Colon (tissue), 2 donors: Measurements from ENCODE around the gene TRIM10.
"Not testable (repeated sequence)": the region's sequence is repeated elsewhere in the genome, so short reads cannot be mapped to it uniquely, and the experiment has no call there.

Experiments used
- FAIRE-seq: peaks from 2 replicates; lab custom pipeline; 2012; peaks lifted over from hg19 to GRCh38; lab: Jason Lieb, UNC
- donor health status: control.
- donor health status: control.

The TRIM10 gene

GRCh38 chr6:30129265-30130178 is 31.5 kb downstream of the TRIM10 start:
- FAIRE-seq: no peak

GRCh38 chr6:30127238-30128093 is 33.5 kb downstream of the TRIM10 start:
- no peak for FAIRE-seq

GRCh38 chr6:30122515-30122914 is 38.5 kb downstream of the TRIM10 start:
- FAIRE-seq: peak; percentile 84

GRCh38 chr6:30121446-30122366 is 39.3 kb downstream of the TRIM10 start:
- FAIRE-seq: no peak

- FAIRE-seq: not testable (repeated sequence)
These were observed 42.3 kb downstream of the TRIM10 start for GRCh38 chr6:30118691-30119090.

GRCh38 chr6:30116724-30117123 is 44.3 kb downstream of the TRIM10 start:
- FAIRE-seq: no peak

- FAIRE-seq: no peak
These were observed 47.2 kb downstream of the TRIM10 start for GRCh38 chr6:30113841-30114240.

GRCh38 chr6:30113003-30113759 is 47.8 kb downstream of the TRIM10 start, which contains the start of gene TRIM31:
TRIM31 (minus strand) TSS chr6:30113090; CDS start chr6:30112805, 285 bp downstream.
- FAIRE-seq: no peak

- no peak for FAIRE-seq
These were observed 48.5 kb downstream of the TRIM10 start for GRCh38 chr6:30112402-30112994.

- FAIRE-seq: no peak
These were observed 49.6 kb downstream of the TRIM10 start for GRCh38 chr6:30111266-30111856.

- FAIRE-seq: no peak
These were observed 56.4 kb downstream of the TRIM10 start for GRCh38 chr6:30104661-30105060.

DNA sequence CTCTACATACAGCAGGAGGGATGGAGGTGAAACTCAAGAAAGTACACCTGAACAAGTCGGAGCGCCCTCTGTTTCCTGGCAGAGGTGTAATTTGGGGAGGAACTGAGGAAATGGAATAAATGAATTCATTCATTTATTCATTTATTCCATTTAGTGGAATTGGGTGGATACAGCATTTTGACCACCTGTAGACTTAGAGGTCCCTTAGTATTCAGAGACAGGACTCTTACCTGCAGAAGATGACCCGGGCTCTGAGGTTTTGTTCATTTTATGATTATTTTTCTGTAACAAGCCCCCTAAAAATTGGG is 57.2 kb downstream of the TRIM10 start:
- FAIRE-seq: no peak

- no peak for FAIRE-seq
These were observed 57.8 kb downstream of the TRIM10 start for GRCh38 chr6:30102970-30103871.

- no peak for FAIRE-seq
These were observed 58.5 kb downstream of the TRIM10 start for GRCh38 chr6:30102414-30102969.
